Activated CD4-positive, alpha-beta memory T cell treated with anti-CD3 and anti-CD28 coated beads, Interleukin-2, amount 10 ng/mL, durations not matched to agents 7 days and 5 days (primary cell): ENCODE results near the gene MAML1. TPM values are rescaled to one million over a fixed set of nuclear protein-coding genes. Genes with fewer than 3 reads are reported as not detected.

Experiments used
- CTCF ChIA-PET: fragments of 350-600 bp; sonication (Branson Sonifier 250); formaldehyde crosslinking; loops from one replicate; lab custom pipeline; 2021; ENCODE audit warnings: antibody characterized with exemption, inconsistent platforms; lab: Charles Lee
- POLR2A ChIA-PET: fragments of 350-600 bp; sonication (Branson Sonifier 250); formaldehyde crosslinking; loops from one replicate; lab custom pipeline; 2021; ENCODE audit warnings: antibody characterized with exemption; lab: Charles Lee
- DNase-seq: peaks from one replicate; pipeline ENCODE4 v3.0.0-alpha.2; 2020
- H3K27ac Mint-ChIP-seq: one replicate; pipeline ENCODE4 v1.8.0; 2021; ENCODE audit warnings: mild to moderate bottlenecking, mixed read lengths
- H3K27me3 Mint-ChIP-seq: one replicate; pipeline ENCODE4 v1.8.0; 2021; ENCODE audit warnings: mixed read lengths
- H3K36me3 Mint-ChIP-seq: one replicate; pipeline ENCODE4 v1.8.0; 2021; ENCODE audit warnings: low read depth, mixed read lengths
- H3K4me1 Mint-ChIP-seq: one replicate; pipeline ENCODE4 v1.8.0; 2021; ENCODE audit warnings: mixed read lengths
- H3K4me3 Mint-ChIP-seq: one replicate; pipeline ENCODE4 v1.8.0; 2021; ENCODE audit warnings: mild to moderate bottlenecking, mixed read lengths
- H3K9me3 Mint-ChIP-seq: one replicate; pipeline ENCODE4 v1.8.0; 2021; ENCODE audit warnings: mixed read lengths
- total RNA-seq, 2 experiments: library from RNA; stranded (reverse); gene quantifications; one replicate each; pipeline ENCODE4 v1.2.3, GENCODE V29; 2021

The MAML1 gene
- total RNA-seq, 2 experiments from 2014 or later = 33.3 to 35.2 TPM

- Mint-ChIP-seq H3K4me1 (peaks cover 40% of the 10 kb centered on the region), H3K27me3 (no peaks in the 10 kb centered on the region), H3K9me3 (no peaks in the 10 kb centered on the region), H3K27ac (no peak overlapping the region), H3K36me3 (peaks cover 77% of the 10 kb centered on the region), H3K4me3 (no peak overlapping the region)
- ChIA-PET POLR2A (no interaction called here), CTCF (interaction anchor here (0.5 kb wide), 1 partner anchor 33 kb away, joined by 4 read pairs; no protein-coding TSS in a partner anchor)
- DNase-seq = no peak
Measured at GRCh38 chr5:179823937-179824744, 91.5 kb downstream of the MAML1 start.

- POLR2A ChIA-PET = no interaction called here
- Mint-ChIP-seq H3K4me1 (peaks cover 35% of the 10 kb centered on the region), H3K4me3 (no peak overlapping the region), H3K9me3 (no peaks in the 10 kb centered on the region), H3K36me3 (peaks cover 83% of the 10 kb centered on the region), H3K27me3 (no peaks in the 10 kb centered on the region), H3K27ac (no peak overlapping the region)
- CTCF ChIA-PET = interaction anchor here (0.5 kb wide), 1 partner anchor 33 kb away, joined by 4 read pairs; no protein-coding TSS in a partner anchor
- DNase-seq = no peak
Measured at GRCh38 chr5:179824745-179825112, 92.1 kb downstream of the MAML1 start.

DNA sequence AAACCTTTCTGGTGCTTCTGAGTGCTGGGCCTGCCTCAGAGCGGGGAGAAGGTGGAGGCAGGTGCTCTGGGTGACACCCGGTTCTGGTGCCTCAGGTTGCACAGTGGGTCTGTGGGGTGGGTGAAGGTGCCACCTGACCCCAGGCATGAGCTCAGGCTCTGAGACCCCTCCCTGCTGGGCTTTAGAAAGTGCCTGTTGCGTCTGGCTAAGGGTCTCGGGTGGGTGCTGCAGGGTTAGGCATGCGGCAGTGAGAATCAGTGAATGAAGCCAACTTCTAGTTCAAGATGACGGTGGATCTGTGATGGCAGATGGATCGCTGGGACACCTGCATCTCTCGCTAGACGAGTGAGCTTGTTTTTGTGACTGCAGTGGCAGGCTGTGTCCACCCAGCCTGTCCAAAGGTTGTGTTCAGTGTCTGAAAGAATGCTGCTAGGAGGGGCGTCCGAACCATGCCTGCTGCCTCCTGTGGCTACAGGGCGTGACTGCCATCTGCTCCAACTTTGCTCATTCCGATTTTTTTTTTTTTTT lies 93.1 kb downstream of the MAML1 start:
- POLR2A ChIA-PET = no interaction called here
- CTCF ChIA-PET = no interaction called here
- peaks cover 26% of the 10 kb centered on the region for H3K4me1 Mint-ChIP-seq
- H3K9me3 Mint-ChIP-seq = no peaks in the 10 kb centered on the region
- no peak for DNase-seq
- H3K27me3 Mint-ChIP-seq = no peaks in the 10 kb centered on the region
- H3K36me3 Mint-ChIP-seq = peaks cover 92% of the 10 kb centered on the region
- no peak overlapping the region for H3K4me3 Mint-ChIP-seq
- H3K27ac Mint-ChIP-seq = no peak overlapping the region

Other genes with a start within 250 kb of the MAML1 start
- gene RUFY1, start 182.3 kb upstream of the MAML1 start, total RNA-seq = 10 to 100 TPM; 36.1 to 39.1 TPM
- gene HNRNPH1, start 109.2 kb upstream of the MAML1 start, total RNA-seq = 100 to 1,000 TPM; 675 to 699 TPM
- under 1 TPM in 1 of 2 experiments, not detected in 1; 0.68 TPM for gene CBY3, start 51.8 kb upstream of the MAML1 start, total RNA-seq
- gene CANX, start 33.9 kb upstream of the MAML1 start, total RNA-seq = 100 to 1,000 TPM; 418 to 428 TPM
- 1 to 10 TPM; 2.1 to 3.3 TPM for gene LTC4S, start 61.2 kb downstream of the MAML1 start, total RNA-seq
- gene MGAT4B, start 74.0 kb downstream of the MAML1 start, total RNA-seq = 10 to 100 TPM; 94.8 to 95.7 TPM
- 100 to 1,000 TPM; 178 to 183 TPM for gene SQSTM1, start 88.1 kb downstream of the MAML1 start, total RNA-seq
- gene MRNIP, start 126.0 kb downstream of the MAML1 start, total RNA-seq = 10 to 100 TPM; 17.0 to 19.5 TPM
- 10 to 100 TPM; 64.1 to 69.2 TPM for gene TBC1D9B, start 175.1 kb downstream of the MAML1 start, total RNA-seq